ENCODE results near the gene NCOA3. TPM values are rescaled to one million over a fixed set of nuclear protein-coding genes. Genes with fewer than 3 reads are reported as not detected.

The NCOA3 gene
- total and polyA plus RNA-seq, 2 donors (not counting 1 experiment from before 2014, with no cell fraction given): 22.3 to 23.1 TPM

DNA sequence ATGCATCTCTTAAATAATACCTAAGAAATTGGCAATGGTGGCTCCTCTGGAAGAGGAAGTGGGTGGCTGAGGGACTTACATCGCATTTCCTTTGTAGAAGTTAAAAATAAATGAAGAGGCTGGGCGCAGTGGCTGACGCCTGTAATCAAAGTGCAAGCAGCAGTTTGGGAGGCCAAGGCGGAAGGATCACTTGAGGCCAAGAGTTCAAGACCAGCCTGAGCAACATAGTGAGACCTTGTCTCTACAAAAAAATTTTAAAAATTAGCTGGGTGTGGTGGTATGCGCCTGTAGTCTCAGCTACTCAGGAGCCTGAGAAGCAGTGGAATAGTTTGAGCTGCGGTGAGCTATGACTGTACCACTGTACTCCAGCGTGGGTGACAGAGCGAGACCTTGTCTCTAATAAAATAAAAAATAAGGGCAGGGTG is 12.2 kb upstream of the NCOA3 start:
- Histone ChIP-seq H3K36me3 (ENCODE audit: control insufficient read depth, insufficient read depth, low read length) (no peaks in the 10 kb centered on the region), H3K9ac (ENCODE audit: insufficient read depth, low read length) (no peak overlapping the region), H2AFZ (ENCODE audit: low read length) (no peak overlapping the region), H3K4me3 (replicated peaks in 1 of 4; ENCODE audit: control extremely low read depth in 1 of 4, insufficient read depth in 1 of 4, low read depth in 3 of 4, low read length in 4 of 4) (no peak overlapping the region), H3K27ac (ENCODE audit: insufficient read depth, low read length) (no peak overlapping the region), H3K9me3 (ENCODE audit: control insufficient read depth, insufficient read depth, low read depth, low read length) (no peaks in the 10 kb centered on the region), H3K4me1 (ENCODE audit: control insufficient read depth, extremely low read depth, insufficient read depth, low read length) (peaks cover 7% of the 10 kb centered on the region), H3K79me2 (ENCODE audit: control insufficient read depth, insufficient read depth, low read length) (no peaks in the 10 kb centered on the region), H4K20me1 (ENCODE audit: control insufficient read depth, extremely low read depth, insufficient read depth, low read length) (no peaks in the 10 kb centered on the region), H3K4me2 (ENCODE audit: extremely low read depth, insufficient read depth, low read length) (no peak overlapping the region), H3K27me3 (ENCODE audit: control insufficient read depth, insufficient read depth, low read length) (no peaks in the 10 kb centered on the region)
- no peak for DNase-seq (ENCODE audit: low read depth in 2 of 2)
- TF ChIP-seq EZH2 (IDR thresholded peaks at IDR 0.05; ENCODE audit: low read length, missing control alignments): no peak
- TF ChIP-seq, protein P1, sequence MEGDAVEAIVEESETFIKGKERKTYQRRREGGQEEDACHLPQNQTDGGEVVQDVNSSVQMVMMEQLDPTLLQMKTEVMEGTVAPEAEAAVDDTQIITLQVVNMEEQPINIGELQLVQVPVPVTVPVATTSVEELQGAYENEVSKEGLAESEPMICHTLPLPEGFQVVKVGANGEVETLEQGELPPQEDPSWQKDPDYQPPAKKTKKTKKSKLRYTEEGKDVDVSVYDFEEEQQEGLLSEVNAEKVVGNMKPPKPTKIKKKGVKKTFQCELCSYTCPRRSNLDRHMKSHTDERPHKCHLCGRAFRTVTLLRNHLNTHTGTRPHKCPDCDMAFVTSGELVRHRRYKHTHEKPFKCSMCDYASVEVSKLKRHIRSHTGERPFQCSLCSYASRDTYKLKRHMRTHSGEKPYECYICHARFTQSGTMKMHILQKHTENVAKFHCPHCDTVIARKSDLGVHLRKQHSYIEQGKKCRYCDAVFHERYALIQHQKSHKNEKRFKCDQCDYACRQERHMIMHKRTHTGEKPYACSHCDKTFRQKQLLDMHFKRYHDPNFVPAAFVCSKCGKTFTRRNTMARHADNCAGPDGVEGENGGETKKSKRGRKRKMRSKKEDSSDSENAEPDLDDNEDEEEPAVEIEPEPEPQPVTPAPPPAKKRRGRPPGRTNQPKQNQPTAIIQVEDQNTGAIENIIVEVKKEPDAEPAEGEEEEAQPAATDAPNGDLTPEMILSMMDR (conservative IDR thresholded peaks at IDR 0.05 in 1 of 2, IDR thresholded peaks at IDR 0.05 in 1 of 2; ENCODE audit: low read depth in 1 of 2, low read length in 2 of 2): no peak

DNA sequence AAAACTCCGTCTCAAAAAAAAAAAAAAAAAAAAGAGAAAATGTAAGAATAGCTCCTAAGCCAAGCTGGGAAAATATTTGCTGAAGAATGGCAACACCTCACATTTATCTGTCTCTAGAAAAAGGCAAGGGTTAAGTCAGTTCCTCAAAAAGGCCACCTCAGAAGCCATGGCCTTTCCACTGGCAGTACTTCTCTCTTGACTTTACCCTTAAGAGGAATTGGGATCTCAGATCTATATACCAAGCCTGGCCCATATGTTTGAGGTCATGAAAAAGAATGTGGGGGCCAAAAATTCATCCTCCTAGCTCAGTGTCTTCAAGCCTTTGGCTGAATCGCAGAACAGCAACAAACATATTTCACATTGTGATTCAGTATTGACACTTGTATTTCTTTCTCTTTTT is 10.9 kb upstream of the NCOA3 start:
- H4K20me1 ChIP-seq (ENCODE audit: control insufficient read depth, extremely low read depth, insufficient read depth, low read length): no peaks in the 10 kb centered on the region
- no peak for TF ChIP-seq EZH2 (IDR thresholded peaks at IDR 0.05; ENCODE audit: low read length, missing control alignments)
- TF ChIP-seq, protein P1 (conservative IDR thresholded peaks at IDR 0.05 in 1 of 2, IDR thresholded peaks at IDR 0.05 in 1 of 2; ENCODE audit: low read depth in 1 of 2, low read length in 2 of 2): no peak
- DNase-seq (ENCODE audit: low read depth in 2 of 2): no peak
- H3K4me2 ChIP-seq (ENCODE audit: extremely low read depth, insufficient read depth, low read length): no peak overlapping the region
- no peak overlapping the region for H3K4me3 ChIP-seq (replicated peaks in 1 of 4; ENCODE audit: control extremely low read depth in 1 of 4, insufficient read depth in 1 of 4, low read depth in 3 of 4, low read length in 4 of 4)
- no peak overlapping the region for H3K27ac ChIP-seq (ENCODE audit: insufficient read depth, low read length)
- peaks cover 7% of the 10 kb centered on the region for H3K4me1 ChIP-seq (ENCODE audit: control insufficient read depth, extremely low read depth, insufficient read depth, low read length)
- no peaks in the 10 kb centered on the region for H3K79me2 ChIP-seq (ENCODE audit: control insufficient read depth, insufficient read depth, low read length)
- H3K9me3 ChIP-seq (ENCODE audit: control insufficient read depth, insufficient read depth, low read depth, low read length): no peaks in the 10 kb centered on the region
- no peak overlapping the region for H3K9ac ChIP-seq (ENCODE audit: insufficient read depth, low read length)
- H2AFZ ChIP-seq (ENCODE audit: low read length): no peak overlapping the region
- no peaks in the 10 kb centered on the region for H3K27me3 ChIP-seq (ENCODE audit: control insufficient read depth, insufficient read depth, low read length)
- no peaks in the 10 kb centered on the region for H3K36me3 ChIP-seq (ENCODE audit: control insufficient read depth, insufficient read depth, low read length)

DNA sequence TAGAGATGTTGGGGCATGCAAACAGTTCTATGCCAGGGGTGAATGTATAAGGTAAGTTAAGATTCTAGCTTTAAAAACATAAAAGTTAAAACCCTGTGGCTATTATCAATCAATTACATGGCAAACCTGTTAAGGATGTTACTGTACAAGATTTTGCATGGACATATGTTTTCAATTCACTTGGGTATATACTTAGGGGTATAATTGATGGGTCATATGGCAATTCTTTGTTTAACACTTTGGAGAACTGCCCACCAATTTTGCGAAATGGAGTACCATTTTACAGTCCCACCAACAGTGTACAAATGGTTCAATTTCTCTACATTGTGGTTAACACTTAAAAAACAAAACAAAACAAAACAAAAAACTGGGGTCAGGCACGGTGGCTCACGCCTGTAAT is 9.4 kb upstream of the NCOA3 start:
- H3K27ac ChIP-seq (ENCODE audit: insufficient read depth, low read length): no peak overlapping the region
- no peaks in the 10 kb centered on the region for H3K9me3 ChIP-seq (ENCODE audit: control insufficient read depth, insufficient read depth, low read depth, low read length)
- H3K4me3 ChIP-seq (replicated peaks in 1 of 4; ENCODE audit: control extremely low read depth in 1 of 4, insufficient read depth in 1 of 4, low read depth in 3 of 4, low read length in 4 of 4): no peak overlapping the region
- no peak overlapping the region for H2AFZ ChIP-seq (ENCODE audit: low read length)
- DNase-seq (ENCODE audit: low read depth in 2 of 2): no peak
- H3K4me2 ChIP-seq (ENCODE audit: extremely low read depth, insufficient read depth, low read length): no peak overlapping the region
- TF ChIP-seq, protein P1 (conservative IDR thresholded peaks at IDR 0.05 in 1 of 2, IDR thresholded peaks at IDR 0.05 in 1 of 2; ENCODE audit: low read depth in 1 of 2, low read length in 2 of 2): no peak
- TF ChIP-seq EZH2 (IDR thresholded peaks at IDR 0.05; ENCODE audit: low read length, missing control alignments): no peak
- no peaks in the 10 kb centered on the region for H4K20me1 ChIP-seq (ENCODE audit: control insufficient read depth, extremely low read depth, insufficient read depth, low read length)
- H3K79me2 ChIP-seq (ENCODE audit: control insufficient read depth, insufficient read depth, low read length): no peaks in the 10 kb centered on the region
- H3K9ac ChIP-seq (ENCODE audit: insufficient read depth, low read length): no peak overlapping the region
- H3K27me3 ChIP-seq (ENCODE audit: control insufficient read depth, insufficient read depth, low read length): no peaks in the 10 kb centered on the region
- no peaks in the 10 kb centered on the region for H3K36me3 ChIP-seq (ENCODE audit: control insufficient read depth, insufficient read depth, low read length)
- peaks cover 7% of the 10 kb centered on the region for H3K4me1 ChIP-seq (ENCODE audit: control insufficient read depth, extremely low read depth, insufficient read depth, low read length)
